GM12875 (cell line): ENCODE results near the gene ELAVL4.

Source experiments
- H3K4me3 ChIP-seq: one replicate; pipeline ENCODE4 v1.5.1; 2011; ENCODE audit warnings: low read depth, low read length, control low read depth
- CTCF ChIP-seq: IDR thresholded peaks from 2 replicates; pipeline ENCODE4 v1.5.1; 2011; ENCODE audit warnings: low read depth, mild to moderate bottlenecking, control low read depth, inconsistent platforms, low read length, moderate library complexity, borderline replicate concordance; ENCODE audit not compliant: insufficient read depth

The ELAVL4 gene

GRCh38 chr1:50209749-50210148 lies 101.0 kb downstream of the ELAVL4 start:
- no peak overlapping the region for H3K4me3 ChIP-seq
- TF ChIP-seq CTCF: no peak

GRCh38 chr1:50213505-50213904 lies 104.8 kb downstream of the ELAVL4 start:
- H3K4me3 ChIP-seq: no peak overlapping the region
- TF ChIP-seq CTCF: no peak

GRCh38 chr1:50214717-50215116 lies 106.0 kb downstream of the ELAVL4 start:
- H3K4me3 ChIP-seq: no peak overlapping the region
- no peak for TF ChIP-seq CTCF

GRCh38 chr1:50218344-50219120 lies 109.8 kb downstream of the ELAVL4 start:
- TF ChIP-seq CTCF: no peak
- no peak overlapping the region for H3K4me3 ChIP-seq

- TF ChIP-seq CTCF: no peak
- no peak overlapping the region for H3K4me3 ChIP-seq
Measured at GRCh38 chr1:50228871-50229384, 120.2 kb downstream of the ELAVL4 start.

GRCh38 chr1:50231209-50231608 lies 122.5 kb downstream of the ELAVL4 start:
- TF ChIP-seq CTCF: no peak
- no peak overlapping the region for H3K4me3 ChIP-seq

GRCh38 chr1:50232336-50232735 lies 123.6 kb downstream of the ELAVL4 start:
- TF ChIP-seq CTCF: no peak
- H3K4me3 ChIP-seq: no peak overlapping the region
